Neural progenitor cell (in vitro differentiated cells): Measurements from ENCODE around the gene PSMG4. TPM values are rescaled to one million over a fixed set of nuclear protein-coding genes. Genes with fewer than 3 reads are reported as not detected.

Source experiments
- DNase-seq: peaks from one replicate; pipeline ENCODE4 v3.0.0-alpha.2; 2016; ENCODE audit warnings: low spot score
- H2AFZ ChIP-seq: fragments of 200-600 bp; sonication (generic); replicated peaks from 2 replicates; pipeline ENCODE4 v1.6.1; 2016; ENCODE audit warnings: antibody characterized with exemption
- H3F3A ChIP-seq: fragments of 200-600 bp; sonication (generic); 2 replicates; pipeline ENCODE4 v1.6.1; 2016; ENCODE audit warnings: antibody characterized with exemption, low read depth
- H3K27ac ChIP-seq: fragments of 200-600 bp; sonication (generic); 2 replicates; pipeline ENCODE4 v1.5.1; 2016; ENCODE audit warnings: mild to moderate bottlenecking
- H3K27me3 ChIP-seq: fragments of 200-600 bp; sonication (generic); 2 replicates; pipeline ENCODE4 v1.6.1; 2016; ENCODE audit warnings: mild to moderate bottlenecking, moderate library complexity
- H3K36me3 ChIP-seq: fragments of 200-600 bp; sonication (generic); 2 replicates; pipeline ENCODE4 v1.5.1; 2016
- H3K4me1 ChIP-seq: fragments of 200-600 bp; sonication (generic); 2 replicates; pipeline ENCODE4 v1.6.1; 2016; ENCODE audit warnings: mixed run types
- H3K4me2 ChIP-seq: fragments of 200-600 bp; sonication (generic); 2 replicates; pipeline ENCODE4 v1.6.1; 2016
- H3K4me3 ChIP-seq: fragments of 200-600 bp; sonication (generic); 2 replicates; pipeline ENCODE4 v1.5.1; 2016
- H3K79me2 ChIP-seq: fragments of 200-600 bp; sonication (generic); 2 replicates; pipeline ENCODE4 v1.6.1; 2016; ENCODE audit warnings: low read depth
- H3K9ac ChIP-seq: fragments of 200-600 bp; sonication (generic); 2 replicates; pipeline ENCODE4 v1.6.1; 2016
- H3K9me3 ChIP-seq: fragments of 200-600 bp; sonication (generic); 2 replicates; pipeline ENCODE4 v1.5.1; 2016; ENCODE audit warnings: low read depth
- H4K20me1 ChIP-seq: fragments of 200-600 bp; sonication (generic); 2 replicates; pipeline ENCODE4 v1.6.1; 2016; ENCODE audit warnings: low read depth
- H3K27ac Mint-ChIP-seq: 3 replicates; pipeline ENCODE4 v1.8.0; 2021; ENCODE audit warnings: mixed read lengths
- H3K27me3 Mint-ChIP-seq: 2 replicates; pipeline ENCODE4 v1.8.0; 2022; ENCODE audit warnings: low read depth, mild to moderate bottlenecking, inconsistent platforms, moderate library complexity, mixed read lengths; ENCODE audit not compliant: insufficient read depth
- H3K36me3 Mint-ChIP-seq: 3 replicates; pipeline ENCODE4 v1.8.0; 2021; ENCODE audit warnings: mixed read lengths
- H3K4me1 Mint-ChIP-seq: 3 replicates; pipeline ENCODE4 v1.8.0; 2021; ENCODE audit warnings: mixed read lengths
- H3K4me3 Mint-ChIP-seq: 3 replicates; pipeline ENCODE4 v1.8.0; 2021; ENCODE audit warnings: mild to moderate bottlenecking, moderate library complexity, mixed read lengths
- H3K9me3 Mint-ChIP-seq: 3 replicates; pipeline ENCODE4 v1.8.0; 2020; ENCODE audit warnings: mixed read lengths
- CTCF ChIP-seq: fragments of 200-600 bp; sonication (generic); IDR thresholded peaks from 2 replicates; pipeline ENCODE4 v1.5.1; 2017; ENCODE audit warnings: antibody characterized with exemption, mild to moderate bottlenecking
- EZH2 ChIP-seq: fragments of 200-600 bp; sonication (generic); IDR thresholded peaks from 2 replicates; pipeline ENCODE4 v1.6.1; 2017; ENCODE audit warnings: antibody characterized with exemption, mild to moderate bottlenecking, moderate library complexity
- EZH2phosphoT487 ChIP-seq: fragments of 200-600 bp; sonication (generic); IDR thresholded peaks from 2 replicates; pipeline ENCODE4 v1.6.1; 2017; ENCODE audit warnings: antibody characterized with exemption
- total RNA-seq: library from RNA; depleted of rRNA; stranded (reverse); fragments of >200 nt; gene quantifications from 2 replicates; pipeline ENCODE4 v1.2.3, GENCODE V29; 2015; ENCODE audit warnings: low replicate concordance

PSMG4 gene
- total RNA-seq, 1 donor from 2014 or later, result 15.2 TPM

GRCh38 chr6:3285049-3285639, 26.4 kb downstream of the PSMG4 start:
- no peak overlapping the region for H3K27ac ChIP-seq
- Mint-ChIP-seq H3K27me3 (peaks cover 10% of the 10 kb centered on the region), H3K4me3 (no peak overlapping the region), H3K36me3 (peaks cover 45% of the 10 kb centered on the region), H3K27ac (peak overlapping the region; percentile 95), H3K4me1 (peaks cover 61% of the 10 kb centered on the region), H3K9me3 (no peaks in the 10 kb centered on the region)
- H3F3A ChIP-seq, result peaks cover 13% of the 10 kb centered on the region
- TF ChIP-seq EZH2phosphoT487, result no peak
- no peaks in the 10 kb centered on the region for H3K9me3 ChIP-seq
- H3K4me2 ChIP-seq, result no peak overlapping the region
- H2AFZ ChIP-seq, result no peak overlapping the region
- no peak overlapping the region for H3K9ac ChIP-seq
- no peaks in the 10 kb centered on the region for H3K79me2 ChIP-seq
- peaks cover 6% of the 10 kb centered on the region for H4K20me1 ChIP-seq
- no peaks in the 10 kb centered on the region for H3K27me3 ChIP-seq
- H3K4me1 ChIP-seq, result peaks cover 17% of the 10 kb centered on the region
- no peak overlapping the region for H3K4me3 ChIP-seq
- H3K36me3 ChIP-seq, result no peaks in the 10 kb centered on the region
- DNase-seq, result no peak

GRCh38 chr6:3285732-3286131, 27.0 kb downstream of the PSMG4 start:
- Histone ChIP-seq H3K27ac (no peak overlapping the region), H3K79me2 (no peaks in the 10 kb centered on the region), H4K20me1 (peaks cover 6% of the 10 kb centered on the region), H2AFZ (no peak overlapping the region), H3K4me1 (peaks cover 16% of the 10 kb centered on the region), H3K9ac (no peak overlapping the region), H3K27me3 (no peaks in the 10 kb centered on the region), H3F3A (peaks cover 13% of the 10 kb centered on the region), H3K36me3 (no peaks in the 10 kb centered on the region), H3K4me2 (no peak overlapping the region), H3K9me3 (no peaks in the 10 kb centered on the region), H3K4me3 (no peak overlapping the region)
- H3K27ac Mint-ChIP-seq, result no peak overlapping the region
- no peak for TF ChIP-seq EZH2phosphoT487
- no peak for TF ChIP-seq CTCF
- TF ChIP-seq EZH2, result no peak
- H3K4me1 Mint-ChIP-seq, result peaks cover 61% of the 10 kb centered on the region
- peaks cover 51% of the 10 kb centered on the region for H3K36me3 Mint-ChIP-seq
- H3K4me3 Mint-ChIP-seq, result no peak overlapping the region
- H3K9me3 Mint-ChIP-seq, result no peaks in the 10 kb centered on the region
- H3K27me3 Mint-ChIP-seq, result peaks cover 10% of the 10 kb centered on the region
- no peak for DNase-seq

- H3K9ac ChIP-seq, result no peak overlapping the region
- H3F3A ChIP-seq, result peaks cover 6% of the 10 kb centered on the region
- no peak for DNase-seq
- H3K4me1 Mint-ChIP-seq, result peaks cover 52% of the 10 kb centered on the region
- H3K4me2 ChIP-seq, result no peak overlapping the region
- H3K4me3 ChIP-seq, result no peak overlapping the region
- no peaks in the 10 kb centered on the region for H3K79me2 ChIP-seq
- no peak for TF ChIP-seq CTCF
- TF ChIP-seq EZH2phosphoT487, result no peak
- no peak for TF ChIP-seq EZH2
- no peak overlapping the region for H3K27ac ChIP-seq
- H3K4me1 ChIP-seq, result peaks cover 7% of the 10 kb centered on the region
- no peaks in the 10 kb centered on the region for H3K9me3 Mint-ChIP-seq
- no peaks in the 10 kb centered on the region for H3K36me3 ChIP-seq
- H3K36me3 Mint-ChIP-seq, result peaks cover 52% of the 10 kb centered on the region
- H3K27me3 ChIP-seq, result no peaks in the 10 kb centered on the region
- no peaks in the 10 kb centered on the region for H3K9me3 ChIP-seq
- peaks cover 6% of the 10 kb centered on the region for H4K20me1 ChIP-seq
- H3K27ac Mint-ChIP-seq, result peak overlapping the region; percentile 94
- H2AFZ ChIP-seq, result no peak overlapping the region
- no peak overlapping the region for H3K4me3 Mint-ChIP-seq
- peaks cover 10% of the 10 kb centered on the region for H3K27me3 Mint-ChIP-seq
These were observed 28.0 kb downstream of the PSMG4 start for GRCh38 chr6:3286641-3287171.

- H2AFZ ChIP-seq, result no peak overlapping the region
- peaks cover under 1% of the 10 kb centered on the region for H3K4me1 ChIP-seq
- no peak overlapping the region for H3K4me2 ChIP-seq
- no peaks in the 10 kb centered on the region for H3K9me3 Mint-ChIP-seq
- H3K27ac Mint-ChIP-seq, result no peak overlapping the region
- H3K27me3 Mint-ChIP-seq, result peaks cover 7% of the 10 kb centered on the region
- H3K27me3 ChIP-seq, result no peaks in the 10 kb centered on the region
- no peaks in the 10 kb centered on the region for H3F3A ChIP-seq
- H3K79me2 ChIP-seq, result no peaks in the 10 kb centered on the region
- DNase-seq, result no peak
- H3K4me3 ChIP-seq, result no peak overlapping the region
- peaks cover 46% of the 10 kb centered on the region for H3K4me1 Mint-ChIP-seq
- no peak overlapping the region for H3K27ac ChIP-seq
- no peak overlapping the region for H3K4me3 Mint-ChIP-seq
- peaks cover 57% of the 10 kb centered on the region for H3K36me3 Mint-ChIP-seq
- TF ChIP-seq EZH2, result no peak
- no peak for TF ChIP-seq EZH2phosphoT487
- no peak for TF ChIP-seq CTCF
- H3K36me3 ChIP-seq, result no peaks in the 10 kb centered on the region
- no peaks in the 10 kb centered on the region for H3K9me3 ChIP-seq
- no peaks in the 10 kb centered on the region for H4K20me1 ChIP-seq
- no peak overlapping the region for H3K9ac ChIP-seq
These were observed 28.6 kb downstream of the PSMG4 start for GRCh38 chr6:3287308-3287707.
